ENCODE measurements around the gene YPEL2.
A peak's percentile ranks its signal among the peaks of the same experiment; 100 is the strongest.
"Not testable (repeated sequence)": the region's sequence is repeated elsewhere in the genome, so short reads cannot be mapped to it uniquely, and the experiment has no call there.

The YPEL2 gene

DNA sequence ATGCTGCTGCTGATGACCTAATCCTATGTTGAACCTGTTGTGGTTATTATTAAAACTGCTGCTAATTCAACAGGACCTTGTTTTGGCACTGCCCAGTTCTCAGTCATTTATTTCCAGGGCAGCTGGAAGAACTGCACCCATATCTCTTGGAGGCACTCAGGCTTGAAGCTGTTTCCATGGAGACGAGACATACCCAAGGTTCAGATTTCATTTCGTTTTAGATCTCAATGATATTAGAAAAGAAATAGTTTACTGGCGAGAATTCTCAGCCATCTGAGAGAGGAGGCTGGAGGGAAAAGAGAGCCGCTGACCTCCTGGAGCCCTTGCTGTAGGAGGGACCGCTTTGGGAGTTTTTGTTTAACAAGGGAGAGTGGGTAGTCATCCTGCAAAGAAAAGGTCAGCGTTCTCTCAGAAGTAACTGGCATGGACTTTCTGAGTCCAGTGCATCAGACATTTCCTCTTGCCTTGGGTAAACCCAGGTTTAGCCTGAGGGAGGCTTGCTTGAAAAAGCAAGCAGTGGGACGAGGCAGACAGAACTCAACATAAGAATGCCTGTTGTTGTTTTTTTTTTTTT, 75.4 kb downstream of the YPEL2 start:
- TF ChIP-seq, protein P1, sequence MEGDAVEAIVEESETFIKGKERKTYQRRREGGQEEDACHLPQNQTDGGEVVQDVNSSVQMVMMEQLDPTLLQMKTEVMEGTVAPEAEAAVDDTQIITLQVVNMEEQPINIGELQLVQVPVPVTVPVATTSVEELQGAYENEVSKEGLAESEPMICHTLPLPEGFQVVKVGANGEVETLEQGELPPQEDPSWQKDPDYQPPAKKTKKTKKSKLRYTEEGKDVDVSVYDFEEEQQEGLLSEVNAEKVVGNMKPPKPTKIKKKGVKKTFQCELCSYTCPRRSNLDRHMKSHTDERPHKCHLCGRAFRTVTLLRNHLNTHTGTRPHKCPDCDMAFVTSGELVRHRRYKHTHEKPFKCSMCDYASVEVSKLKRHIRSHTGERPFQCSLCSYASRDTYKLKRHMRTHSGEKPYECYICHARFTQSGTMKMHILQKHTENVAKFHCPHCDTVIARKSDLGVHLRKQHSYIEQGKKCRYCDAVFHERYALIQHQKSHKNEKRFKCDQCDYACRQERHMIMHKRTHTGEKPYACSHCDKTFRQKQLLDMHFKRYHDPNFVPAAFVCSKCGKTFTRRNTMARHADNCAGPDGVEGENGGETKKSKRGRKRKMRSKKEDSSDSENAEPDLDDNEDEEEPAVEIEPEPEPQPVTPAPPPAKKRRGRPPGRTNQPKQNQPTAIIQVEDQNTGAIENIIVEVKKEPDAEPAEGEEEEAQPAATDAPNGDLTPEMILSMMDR (IDR thresholded peaks at IDR 0.05) = no peak
- H3K36me3 Mint-ChIP-seq (ENCODE audit: low read depth) = peaks cover 38% of the 10 kb centered on the region
- peaks cover 4% of the 10 kb centered on the region for H3K27me3 Mint-ChIP-seq (ENCODE audit: low read depth, poor library complexity)
- peaks cover 41% of the 10 kb centered on the region for H3K4me1 Mint-ChIP-seq
- H3K27ac Mint-ChIP-seq = peak overlapping the region; percentile 95
- DNase-seq = peak; percentile 36
- H3K4me3 Mint-ChIP-seq = peak overlapping the region; percentile 57
- peaks cover 25% of the 10 kb centered on the region for H3K9me3 Mint-ChIP-seq

DNA sequence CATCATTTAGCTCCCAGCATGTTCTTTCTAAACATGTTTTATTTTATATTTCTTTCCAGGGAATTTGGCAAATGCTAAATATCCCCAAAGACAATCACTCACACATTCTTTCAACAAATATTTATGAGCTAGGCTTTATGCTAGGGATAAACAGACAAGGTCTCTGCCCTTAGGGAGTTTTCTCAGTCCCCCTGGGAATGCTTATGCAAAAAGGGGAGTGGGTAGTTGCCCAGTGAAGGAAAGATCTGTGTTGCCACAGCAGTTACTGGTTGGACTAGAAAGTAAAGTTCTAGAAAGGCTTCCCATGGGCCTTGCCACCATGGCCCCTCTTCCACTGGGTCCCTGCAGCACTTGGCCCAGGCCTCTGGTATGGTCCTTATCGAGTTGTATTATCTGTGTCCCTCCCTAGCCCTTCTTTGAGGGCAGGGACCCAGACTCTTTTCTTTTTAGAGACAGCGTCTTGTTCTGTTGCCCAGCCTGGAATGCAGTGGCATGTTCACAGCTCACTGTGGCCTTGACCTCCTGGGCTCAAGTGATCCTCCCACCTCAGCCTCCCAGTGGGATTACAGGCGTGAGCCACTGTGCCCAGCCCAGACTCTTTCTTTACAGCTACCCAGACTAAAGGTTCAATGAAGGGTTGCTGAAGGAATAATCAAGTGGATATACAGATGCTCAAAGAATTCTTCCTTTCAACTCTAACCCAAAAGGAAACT, 78.0 kb downstream of the YPEL2 start:
- Mint-ChIP-seq H3K27ac (no peak overlapping the region), H3K4me3 (no peak overlapping the region), H3K36me3 (ENCODE audit: low read depth) (peaks cover 23% of the 10 kb centered on the region), H3K27me3 (ENCODE audit: low read depth, poor library complexity) (peaks cover 4% of the 10 kb centered on the region), H3K9me3 (peaks cover 25% of the 10 kb centered on the region), H3K4me1 (peaks cover 38% of the 10 kb centered on the region)
- no peak for DNase-seq
- TF ChIP-seq, protein P1 (IDR thresholded peaks at IDR 0.05) = no peak

DNA sequence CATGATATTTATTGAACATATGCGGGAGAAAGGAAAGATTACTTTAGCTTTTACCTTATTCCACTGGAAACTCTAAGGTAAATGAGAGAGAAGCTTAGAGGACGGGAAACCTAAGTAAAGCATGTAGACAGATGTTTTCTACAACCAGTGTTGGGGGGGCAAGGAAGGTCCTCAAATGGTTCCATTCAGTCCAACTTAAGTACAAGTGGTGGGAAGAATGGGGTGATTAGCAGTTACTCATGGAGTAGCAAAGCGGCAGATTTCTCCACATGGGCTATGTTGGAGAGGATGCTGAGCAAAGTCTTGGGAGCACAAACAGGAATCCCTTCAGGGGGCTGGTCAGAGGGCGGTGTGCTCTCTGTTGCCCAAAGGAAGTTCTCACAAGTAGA, 78.6 kb downstream of the YPEL2 start:
- Mint-ChIP-seq H3K27ac (no peak overlapping the region), H3K4me3 (no peak overlapping the region), H3K9me3 (peaks cover 25% of the 10 kb centered on the region), H3K4me1 (peaks cover 37% of the 10 kb centered on the region), H3K27me3 (ENCODE audit: low read depth, poor library complexity) (peaks cover 4% of the 10 kb centered on the region), H3K36me3 (ENCODE audit: low read depth) (peaks cover 22% of the 10 kb centered on the region)
- TF ChIP-seq, protein P1 (IDR thresholded peaks at IDR 0.05) = no peak
- no peak for DNase-seq

DNA sequence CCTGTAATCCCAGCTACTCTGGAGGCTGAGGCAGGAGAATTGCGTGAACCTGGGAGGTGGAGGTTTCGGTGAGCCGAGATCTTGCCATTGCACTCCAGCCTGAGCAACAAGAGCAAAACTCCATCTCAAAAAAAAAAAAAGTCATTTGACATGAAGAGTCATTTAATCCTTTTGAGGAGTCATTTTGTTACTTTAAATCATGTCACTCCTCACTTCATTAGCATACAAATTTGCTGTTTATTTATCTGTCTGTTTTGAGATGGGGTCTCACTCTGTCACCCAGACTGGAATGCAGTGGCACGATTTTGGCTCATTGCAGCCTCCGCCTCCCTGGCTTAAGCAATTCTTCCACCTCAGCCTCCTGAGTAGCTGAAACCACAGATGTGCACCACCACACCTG, 81.0 kb downstream of the YPEL2 start:
- H3K27me3 Mint-ChIP-seq (ENCODE audit: low read depth, poor library complexity); DNase-seq; H3K4me3 Mint-ChIP-seq: not testable (repeated sequence)
- Mint-ChIP-seq H3K4me1 (peaks cover 17% of the 10 kb centered on the region), H3K27ac (peak overlapping the region; percentile 42), H3K36me3 (ENCODE audit: low read depth) (peaks cover 22% of the 10 kb centered on the region), H3K9me3 (peaks cover 27% of the 10 kb centered on the region)

DNA sequence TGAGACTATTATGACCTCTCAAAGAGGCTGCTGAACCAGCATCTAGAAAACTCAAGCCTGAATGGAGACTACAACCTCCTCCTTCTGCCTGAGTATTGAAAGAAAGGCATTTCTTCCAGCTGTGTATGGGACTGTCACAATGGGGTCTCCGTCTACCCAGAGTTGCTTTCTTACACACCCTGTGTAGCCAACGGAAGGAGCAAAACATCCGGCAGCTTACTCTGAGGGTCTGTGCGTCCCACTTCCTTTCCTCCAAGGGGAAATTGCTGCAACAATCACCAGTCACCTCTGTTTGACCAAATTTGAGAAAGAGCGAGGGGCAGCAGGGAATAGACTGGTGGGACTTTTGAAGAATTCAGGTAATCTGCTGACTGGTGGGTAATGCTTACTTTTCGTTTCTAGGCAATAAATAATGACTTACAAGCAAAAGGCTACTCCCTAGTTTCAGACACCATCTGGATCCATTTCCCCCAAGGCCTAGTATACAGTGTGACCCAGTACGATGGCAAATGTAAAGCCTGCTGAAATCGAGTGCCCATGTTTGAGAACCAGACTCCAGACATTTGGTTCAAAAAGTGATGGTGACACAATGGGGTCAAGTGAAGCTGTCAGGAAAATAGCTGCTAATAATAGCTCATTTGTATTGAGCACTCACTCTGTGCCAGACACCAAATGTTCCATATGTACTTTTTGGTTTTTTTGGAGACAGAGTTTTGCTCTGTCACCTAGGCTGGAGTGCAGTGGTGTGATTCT, 81.7 kb downstream of the YPEL2 start:
- no peak for DNase-seq
- TF ChIP-seq, protein P1 (IDR thresholded peaks at IDR 0.05) = no peak
- peaks cover 7% of the 10 kb centered on the region for H3K27me3 Mint-ChIP-seq (ENCODE audit: low read depth, poor library complexity)
- H3K4me1 Mint-ChIP-seq = peaks cover 14% of the 10 kb centered on the region
- H3K36me3 Mint-ChIP-seq (ENCODE audit: low read depth) = peaks cover 22% of the 10 kb centered on the region
- H3K9me3 Mint-ChIP-seq = peaks cover 29% of the 10 kb centered on the region
- H3K27ac Mint-ChIP-seq = peak overlapping the region; percentile 42
- no peak overlapping the region for H3K4me3 Mint-ChIP-seq

DNA sequence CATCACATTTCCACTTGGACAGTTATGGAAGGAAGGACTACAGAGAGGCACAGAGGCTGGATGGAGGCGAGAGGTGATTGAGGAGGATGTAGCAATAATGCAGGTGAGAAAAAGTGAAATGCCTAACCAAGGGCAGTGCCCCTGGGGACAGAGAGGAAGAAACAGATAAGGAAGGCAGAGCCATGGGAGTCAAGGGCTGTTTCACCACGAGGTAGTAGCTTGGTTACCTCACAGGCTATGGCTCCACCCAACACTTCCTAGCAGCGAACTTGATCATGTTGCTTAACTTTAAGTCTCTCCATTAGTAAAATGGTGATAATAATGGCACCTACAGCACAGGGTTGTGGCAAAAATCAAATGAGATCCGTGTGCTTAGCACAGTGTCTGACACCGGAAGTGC, 83.9 kb downstream of the YPEL2 start:
- DNase-seq = no peak
- H3K27me3 Mint-ChIP-seq (ENCODE audit: low read depth, poor library complexity) = peaks cover 15% of the 10 kb centered on the region
- no peak overlapping the region for H3K4me3 Mint-ChIP-seq
- peaks cover 10% of the 10 kb centered on the region for H3K36me3 Mint-ChIP-seq (ENCODE audit: low read depth)
- no peak overlapping the region for H3K27ac Mint-ChIP-seq
- TF ChIP-seq, protein P1 (IDR thresholded peaks at IDR 0.05) = no peak
- H3K4me1 Mint-ChIP-seq = peaks cover 9% of the 10 kb centered on the region
- H3K9me3 Mint-ChIP-seq = peaks cover 16% of the 10 kb centered on the region

Measured in nephron progenitor cell (in vitro differentiated cells).